Camera-type eye (tissue), 1 donor: ENCODE results near the gene FAM83C. TPM values are rescaled to one million over a fixed set of nuclear protein-coding genes. Genes with fewer than 3 reads are reported as not detected.

ENCODE experiments used
- total RNA-seq: library from RNA; depleted of rRNA; stranded (reverse); fragments of >200 nt; gene quantifications from one replicate; pipeline ENCODE4 v1.2.3, GENCODE V29; 2014

FAM83C gene
- 0.16 TPM for total RNA-seq

GRCh38 chr20:35291654-35292503 is at the start of gene FAM83C:
Gene FAM83C, minus strand, starts transcription at chr20:35292425. Its CDS starts 121 bp downstream, at chr20:35292304.

DNA sequence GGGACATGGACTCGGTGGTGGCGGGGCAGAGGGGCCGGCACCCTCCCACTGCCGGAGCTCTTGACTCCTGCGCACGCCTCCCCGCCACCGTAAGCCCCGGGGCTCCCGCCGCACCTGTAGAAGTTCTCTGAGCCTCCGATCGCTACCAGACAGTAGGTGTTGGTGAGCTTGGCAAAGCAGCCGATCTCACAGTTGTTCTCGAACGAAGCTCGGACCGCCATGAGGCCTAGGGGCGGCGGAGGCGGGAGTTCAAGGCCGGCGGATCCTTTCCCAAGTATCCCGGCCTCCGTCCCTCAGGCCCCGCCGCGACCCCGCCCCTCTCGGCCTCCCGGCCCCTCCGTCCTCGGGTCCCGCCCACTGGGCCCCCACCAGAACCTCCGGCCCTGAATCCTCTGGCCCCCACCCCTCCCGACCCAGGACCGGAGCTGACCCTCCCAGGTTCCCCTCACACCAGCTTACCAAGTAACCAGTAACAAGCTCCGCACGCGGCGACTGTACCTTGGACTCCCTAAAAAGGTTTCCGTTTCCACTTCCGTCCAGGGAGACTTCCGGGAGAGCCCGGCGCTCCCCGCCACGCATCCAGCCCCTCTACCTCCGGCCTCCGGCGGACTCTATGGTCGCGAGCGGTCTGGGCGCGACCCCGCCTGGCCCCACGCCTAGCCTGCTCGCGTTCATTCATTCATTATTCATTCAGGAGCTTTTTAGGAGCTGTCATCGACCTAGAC is 7.8 kb downstream of the FAM83C start, which contains the start of gene EIF6:
Gene EIF6, minus strand, starts transcription at position 506 of the 725 bp plus-strand sequence. Its CDS starts 285 bp downstream, at position 221.

GRCh38 chr20:35277531-35278395 is 14.5 kb downstream of the FAM83C start, which contains the start of gene MMP24OS:
Gene MMP24OS, minus strand, starts transcription at chr20:35278122. Its CDS starts 193 bp downstream, at chr20:35277929.

Other genes with a start within 250 kb of the FAM83C start
- 76.2 TPM for gene TRPC4AP, start 199.6 kb downstream of the FAM83C start, total RNA-seq
- gene EDEM2, start 145.1 kb downstream of the FAM83C start, total RNA-seq = 13.7 TPM
- 22.7 TPM for gene PROCR, start 120.4 kb downstream of the FAM83C start, total RNA-seq
- gene MMP24, start 65.7 kb downstream of the FAM83C start, total RNA-seq = 15.1 TPM
- 18.3 TPM for gene MMP24OS, start 14.3 kb downstream of the FAM83C start, total RNA-seq
- 47.2 TPM for gene EIF6, start 7.7 kb downstream of the FAM83C start, total RNA-seq
- 42.7 TPM for gene UQCC1, start 119.5 kb upstream of the FAM83C start, total RNA-seq
- 0.82 TPM for gene GDF5, start 145.8 kb upstream of the FAM83C start, total RNA-seq
- gene CEP250, start 163.2 kb upstream of the FAM83C start, total RNA-seq = 50.9 TPM
- gene C20orf173, start 237.2 kb upstream of the FAM83C start, total RNA-seq = not detected
- 217 TPM for gene ERGIC3, start 249.7 kb upstream of the FAM83C start, total RNA-seq